ENCODE measurements around the gene FAM111A. TPM values are rescaled to one million over a fixed set of nuclear protein-coding genes. Genes with fewer than 3 reads are reported as not detected.
"Not testable (repeated sequence)": the region's sequence is repeated elsewhere in the genome, so short reads cannot be mapped to it uniquely, and the experiment has no call there.

Gene FAM111A
- total RNA-seq, 2 donors from 2014 or later: 69.7 to 79.6 TPM

DNA sequence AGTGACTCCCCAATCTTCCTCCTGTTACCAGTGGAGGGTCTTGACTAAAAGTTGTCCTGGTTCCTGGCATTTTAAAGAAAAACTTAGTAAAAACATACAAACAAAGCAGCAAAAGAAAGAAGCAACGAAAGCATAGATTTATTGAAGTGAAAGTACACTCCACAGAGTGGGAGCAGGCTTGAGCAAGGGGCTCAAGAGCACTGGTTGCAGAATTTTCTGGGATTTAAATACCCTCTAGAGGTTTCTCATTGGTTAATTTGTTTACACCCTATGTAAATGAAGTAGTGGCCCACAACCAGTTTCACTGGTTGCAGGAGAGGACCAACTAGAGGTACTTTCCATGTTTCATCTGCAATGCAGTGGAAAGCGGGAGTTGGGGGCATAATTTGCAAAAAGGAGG, 24.9 kb upstream of the FAM111A start:
- H3K27ac Mint-ChIP-seq: no peak overlapping the region
- H3K4me1 Mint-ChIP-seq (ENCODE audit: low read depth in 2 of 2): no peaks in the 10 kb centered on the region
- no peaks in the 10 kb centered on the region for H3K27me3 Mint-ChIP-seq
- no peaks in the 10 kb centered on the region for H3K9me3 Mint-ChIP-seq
- peaks cover 41% of the 10 kb centered on the region for H3K36me3 Mint-ChIP-seq
- ATAC-seq: no peak
- DNase-seq (ENCODE audit: low spot score): no peak
- no peak overlapping the region for H3K4me3 Mint-ChIP-seq

GRCh38 chr11:59119826-59120225, 22.8 kb upstream of the FAM111A start:
- Mint-ChIP-seq H3K4me3 (no peak overlapping the region), H3K27ac (no peak overlapping the region), H3K36me3 (peaks cover 43% of the 10 kb centered on the region), H3K9me3 (no peaks in the 10 kb centered on the region), H3K4me1 (ENCODE audit: low read depth in 2 of 2) (no peaks in the 10 kb centered on the region), H3K27me3 (no peaks in the 10 kb centered on the region)
- DNase-seq (ENCODE audit: low spot score) (no peak), ATAC-seq (no peak)

- peaks cover 7 to 9% of the 10 kb centered on the region in 2 donors for H3K4me1 Mint-ChIP-seq (ENCODE audit: low read depth in 2 of 2)
Observed at GRCh38 chr11:59135648-59136461, 6.8 kb upstream of the FAM111A start.

DNA sequence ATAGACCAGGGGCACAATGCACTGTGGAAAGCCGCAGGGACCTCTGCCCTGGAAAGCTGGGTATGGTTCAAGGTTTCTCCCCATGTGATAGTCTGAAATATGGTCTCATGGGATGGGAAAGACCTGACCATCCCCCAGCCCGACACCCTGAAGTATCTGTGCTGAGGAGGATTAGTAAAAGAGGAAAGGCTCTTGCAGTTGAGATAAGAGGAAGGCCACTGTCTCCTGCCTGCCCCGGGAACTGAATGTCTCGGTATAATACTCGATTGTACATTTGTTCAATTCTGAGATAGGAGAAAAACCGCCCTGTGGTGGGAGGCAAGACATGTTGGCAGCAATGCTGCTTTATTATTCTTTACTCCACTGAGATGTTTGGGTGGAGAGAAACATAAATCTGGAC, 6.1 kb upstream of the FAM111A start:
- not testable (repeated sequence) for H3K4me3 Mint-ChIP-seq, ATAC-seq

More at GRCh38 chr11:59135648-59136461, 6.8 kb upstream of the FAM111A start:
- Mint-ChIP-seq H3K27me3 (no peaks in the 10 kb centered on the region), H3K27ac (peak overlapping the region in 1 of 2 donors; percentile 1), H3K4me3 (peak overlapping the region; percentile 36), H3K36me3 (peaks cover 22% of the 10 kb centered on the region), H3K9me3 (no peaks in the 10 kb centered on the region)
- DNase-seq (ENCODE audit: low spot score) (peak; percentile 91), ATAC-seq (peak; percentile 98 to 99)

DNA sequence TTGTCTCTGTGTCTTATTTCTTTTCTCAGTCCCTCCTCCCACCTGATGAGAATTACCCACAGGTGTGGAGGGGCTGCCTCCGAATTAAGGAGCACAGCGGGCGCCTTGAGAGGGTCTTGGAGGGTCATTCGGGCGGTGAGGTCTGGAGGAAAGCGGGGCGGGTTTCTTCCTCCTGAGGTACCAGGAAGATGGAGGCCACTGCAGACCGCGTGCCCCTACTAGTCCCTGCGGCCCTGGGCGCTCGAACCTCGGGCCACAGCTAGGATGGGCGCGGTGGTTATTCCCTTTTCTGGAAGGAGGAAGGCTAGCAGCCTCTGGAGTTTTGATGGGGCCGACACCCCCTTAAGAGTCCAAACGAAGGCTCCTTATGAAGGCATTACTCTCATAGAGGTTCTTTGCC, 5.5 kb upstream of the FAM111A start:
- Mint-ChIP-seq H3K9me3 (no peaks in the 10 kb centered on the region), H3K27me3 (no peaks in the 10 kb centered on the region), H3K4me1 (ENCODE audit: low read depth in 2 of 2) (peaks cover 20 to 22% of the 10 kb centered on the region in 2 donors), H3K4me3 (no peak overlapping the region), H3K27ac (no peak overlapping the region), H3K36me3 (peaks cover 14% of the 10 kb centered on the region)
- ATAC-seq (no peak), DNase-seq (ENCODE audit: low spot score) (no peak)

More for the DNA sequence above, 6.1 kb upstream of the FAM111A start:
- H3K27me3 Mint-ChIP-seq; H3K9me3 Mint-ChIP-seq; DNase-seq (ENCODE audit: low spot score); H3K27ac Mint-ChIP-seq: not testable (repeated sequence)
- peaks cover 17% of the 10 kb centered on the region for H3K36me3 Mint-ChIP-seq
- peaks cover 13 to 16% of the 10 kb centered on the region in 2 donors for H3K4me1 Mint-ChIP-seq (ENCODE audit: low read depth in 2 of 2)

- no peaks in the 10 kb centered on the region for H3K27me3 Mint-ChIP-seq
- DNase-seq (ENCODE audit: low spot score) (no peak), ATAC-seq (no peak)
- no peaks in the 10 kb centered on the region for H3K9me3 Mint-ChIP-seq
- no peak overlapping the region for H3K27ac Mint-ChIP-seq
- H3K36me3 Mint-ChIP-seq: peaks cover 4% of the 10 kb centered on the region
- H3K4me1 Mint-ChIP-seq (ENCODE audit: low read depth in 2 of 2): peaks cover 33 to 36% of the 10 kb centered on the region in 2 donors
- no peak overlapping the region for H3K4me3 Mint-ChIP-seq
Observed at GRCh38 chr11:59138643-59139042, 4.0 kb upstream of the FAM111A start.

GRCh38 chr11:59141191-59141590, 1.5 kb upstream of the FAM111A start:
- H3K4me3 Mint-ChIP-seq: peak overlapping the region; percentile 100
- H3K27me3 Mint-ChIP-seq: no peaks in the 10 kb centered on the region
- peak overlapping the region; percentile 93 to 94 for H3K27ac Mint-ChIP-seq

DNA sequence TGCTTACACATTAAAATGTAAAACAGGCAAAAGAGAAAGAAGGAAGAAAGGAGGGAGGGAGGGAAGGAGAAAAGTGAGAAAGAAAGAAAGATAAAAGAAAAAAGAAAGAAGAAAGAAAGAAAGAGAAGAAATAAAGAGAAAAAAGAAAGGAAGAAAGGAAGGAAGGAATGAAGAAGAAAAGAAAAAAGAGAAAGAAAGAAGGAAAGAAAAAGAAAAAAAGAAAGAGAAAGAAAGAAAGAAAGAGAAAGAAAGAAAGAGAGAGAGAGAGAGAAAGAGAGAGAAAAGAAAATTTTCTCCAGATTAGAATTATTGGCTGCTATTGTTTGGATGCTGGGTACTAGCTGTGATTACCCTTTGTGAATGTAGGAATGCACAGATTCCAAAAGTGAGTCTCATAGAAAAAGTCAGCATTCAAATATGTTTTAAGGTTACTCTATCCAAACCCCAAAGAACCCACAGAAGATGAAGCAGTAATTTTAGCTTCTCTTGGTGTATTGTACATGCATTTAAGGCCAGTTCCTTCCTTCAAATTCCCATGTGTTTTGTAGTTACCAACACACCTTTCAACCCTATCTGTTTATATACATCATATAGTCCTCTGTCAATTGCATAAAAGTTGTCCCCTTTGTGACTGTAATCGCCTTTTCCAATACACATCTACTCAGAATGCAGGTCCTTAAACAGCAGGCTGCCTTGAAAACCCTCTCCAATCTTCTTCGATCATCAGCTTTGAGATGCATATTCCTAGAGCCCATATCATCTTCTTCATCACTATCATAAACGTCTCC, 789 bp upstream of the FAM111A start:
- Mint-ChIP-seq H3K36me3 (peaks cover 4% of the 10 kb centered on the region), H3K9me3 (no peaks in the 10 kb centered on the region), H3K27me3 (no peaks in the 10 kb centered on the region), H3K4me1 (ENCODE audit: low read depth in 2 of 2) (peaks cover 45 to 46% of the 10 kb centered on the region in 2 donors), H3K4me3 (peak overlapping the region; percentile 100), H3K27ac (peak overlapping the region; percentile 93 to 94)
- ATAC-seq: no peak
- DNase-seq (ENCODE audit: low spot score): no peak

More at GRCh38 chr11:59141191-59141590, 1.5 kb upstream of the FAM111A start:
- DNase-seq (ENCODE audit: low spot score) (no peak), ATAC-seq (no peak)
- no peaks in the 10 kb centered on the region for H3K9me3 Mint-ChIP-seq
- peaks cover 4% of the 10 kb centered on the region for H3K36me3 Mint-ChIP-seq
- peaks cover 46 to 48% of the 10 kb centered on the region in 2 donors for H3K4me1 Mint-ChIP-seq (ENCODE audit: low read depth in 2 of 2)

DNA sequence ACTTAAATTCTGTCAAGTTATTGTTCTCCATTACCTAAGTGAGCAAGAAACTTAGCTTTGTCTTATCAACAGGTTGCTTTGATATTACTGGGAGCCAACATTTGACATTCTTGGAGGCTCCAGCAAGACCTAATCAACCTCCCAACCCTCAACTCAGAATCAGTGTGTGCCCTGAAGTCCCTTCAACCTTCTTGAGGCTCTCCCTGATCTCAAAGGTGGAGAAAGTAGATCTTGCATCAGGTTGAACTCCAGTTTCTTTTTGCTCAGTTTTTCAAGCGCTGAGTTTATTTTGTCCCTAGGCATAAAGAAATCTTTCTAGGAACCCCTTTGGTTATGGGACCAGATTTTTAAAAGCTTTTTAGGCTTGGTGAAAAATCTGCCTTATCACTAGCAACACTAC, 1.4 kb downstream of the FAM111A start:
- peak overlapping the region; percentile 93 to 94 for H3K27ac Mint-ChIP-seq
- no peak for DNase-seq (ENCODE audit: low spot score)

GRCh38 chr11:59144579-59145345, 2.1 kb downstream of the FAM111A start:
- Mint-ChIP-seq H3K27me3 (no peaks in the 10 kb centered on the region), H3K4me1 (ENCODE audit: low read depth in 2 of 2) (peaks cover 49 to 51% of the 10 kb centered on the region in 2 donors), H3K9me3 (no peaks in the 10 kb centered on the region), H3K27ac (peak overlapping the region; percentile 93 to 94), H3K36me3 (peaks cover 16% of the 10 kb centered on the region), H3K4me3 (peak overlapping the region; percentile 100)
- peak; percentile 79 for DNase-seq (ENCODE audit: low spot score)
- peak; percentile 80 for ATAC-seq

More for the DNA sequence above, 1.4 kb downstream of the FAM111A start:
- Mint-ChIP-seq H3K4me1 (ENCODE audit: low read depth in 2 of 2) (peaks cover 49 to 51% of the 10 kb centered on the region in 2 donors), H3K27me3 (no peaks in the 10 kb centered on the region), H3K4me3 (peak overlapping the region; percentile 100), H3K9me3 (no peaks in the 10 kb centered on the region), H3K36me3 (peaks cover 14% of the 10 kb centered on the region)
- ATAC-seq: no peak

- peak overlapping the region; percentile 93 to 94 for H3K27ac Mint-ChIP-seq
- H3K27me3 Mint-ChIP-seq: no peaks in the 10 kb centered on the region
- peaks cover 16% of the 10 kb centered on the region for H3K36me3 Mint-ChIP-seq
- peaks cover 49 to 51% of the 10 kb centered on the region in 2 donors for H3K4me1 Mint-ChIP-seq (ENCODE audit: low read depth in 2 of 2)
- peak overlapping the region; percentile 100 for H3K4me3 Mint-ChIP-seq
- no peak for ATAC-seq
- H3K9me3 Mint-ChIP-seq: no peaks in the 10 kb centered on the region
- DNase-seq (ENCODE audit: low spot score): no peak
Observed at GRCh38 chr11:59145534-59145933, 2.9 kb downstream of the FAM111A start.

- Mint-ChIP-seq H3K36me3 (peaks cover 27% of the 10 kb centered on the region), H3K9me3 (no peaks in the 10 kb centered on the region), H3K4me1 (ENCODE audit: low read depth in 2 of 2) (peaks cover 5 to 16% of the 10 kb centered on the region in 2 donors), H3K27ac (peak overlapping the region in 1 of 2 donors; percentile 2), H3K27me3 (no peaks in the 10 kb centered on the region), H3K4me3 (no peak overlapping the region)
- ATAC-seq: no peak
- DNase-seq (ENCODE audit: low spot score): no peak
Observed at GRCh38 chr11:59151761-59152160, 9.1 kb downstream of the FAM111A start.

DNA sequence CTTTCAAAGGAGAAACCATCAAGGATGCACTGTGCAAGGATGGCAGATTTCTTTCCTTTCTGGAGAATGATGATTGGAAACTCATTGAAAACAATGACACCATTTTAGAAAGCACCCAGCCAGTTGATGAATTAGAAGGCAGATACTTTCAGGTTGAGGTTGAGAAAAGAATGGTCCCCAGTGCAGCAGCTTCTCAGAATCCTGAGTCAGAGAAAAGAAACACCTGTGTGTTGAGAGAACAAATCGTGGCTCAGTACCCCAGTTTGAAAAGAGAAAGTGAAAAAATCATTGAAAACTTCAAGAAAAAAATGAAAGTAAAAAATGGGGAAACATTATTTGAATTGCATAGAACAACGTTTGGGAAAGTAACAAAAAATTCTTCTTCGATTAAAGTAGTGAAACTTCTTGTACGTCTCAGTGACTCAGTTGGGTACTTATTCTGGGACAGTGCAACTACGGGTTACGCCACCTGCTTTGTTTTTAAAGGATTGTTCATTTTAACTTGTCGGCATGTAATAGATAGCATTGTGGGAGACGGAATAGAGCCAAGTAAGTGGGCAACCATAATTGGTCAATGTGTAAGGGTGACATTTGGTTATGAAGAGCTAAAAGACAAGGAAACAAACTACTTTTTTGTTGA, 9.8 kb downstream of the FAM111A start:
- DNase-seq (ENCODE audit: low spot score) (no peak), ATAC-seq (peak in 1 of 2 donors; percentile 31)
- no peaks in the 10 kb centered on the region for H3K9me3 Mint-ChIP-seq
- peaks cover 27% of the 10 kb centered on the region for H3K36me3 Mint-ChIP-seq
- peak overlapping the region; percentile 5 for H3K4me3 Mint-ChIP-seq
- H3K27me3 Mint-ChIP-seq: no peaks in the 10 kb centered on the region
- peak overlapping the region; percentile 2 to 32 for H3K27ac Mint-ChIP-seq
- H3K4me1 Mint-ChIP-seq (ENCODE audit: low read depth in 2 of 2): peaks cover 3 to 16% of the 10 kb centered on the region in 2 donors
